SH-SY5Y (cell line): ENCODE data around the gene AFAP1L2.

ENCODE experiments used
- GATA2 ChIP-seq: IDR thresholded peaks from 2 replicates; pipeline ENCODE4 v1.6.1; 2011; ENCODE audit warnings: mild to moderate bottlenecking, low read depth, low read length
- GATA3 ChIP-seq: IDR thresholded peaks from 2 replicates; pipeline ENCODE4 v1.6.1; 2011; ENCODE audit warnings: low read depth, mild to moderate bottlenecking, low read length, moderate library complexity

DNA sequence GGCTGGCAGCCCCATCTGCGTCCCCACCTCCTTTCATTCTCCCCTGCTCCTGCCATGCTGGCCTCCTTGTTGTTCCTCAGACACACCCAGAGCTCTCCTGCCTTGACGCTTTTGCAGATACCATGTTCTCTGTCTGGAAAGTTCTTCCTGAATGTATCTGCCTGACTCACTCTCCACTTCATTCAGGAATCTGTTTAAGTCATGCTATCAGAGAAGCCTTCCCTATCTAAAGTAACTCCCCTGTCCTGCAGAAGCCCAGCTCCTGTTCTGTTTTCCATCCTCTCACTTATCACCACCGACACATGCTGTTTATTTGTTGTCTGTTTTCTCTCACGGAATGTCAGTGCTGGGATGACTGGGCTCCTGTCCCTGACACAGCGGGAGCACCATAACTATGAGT lies 82.0 kb downstream of the AFAP1L2 start:
- peak; percentile 64 for TF ChIP-seq GATA2
- no peak for TF ChIP-seq GATA3
